Skeletal muscle satellite cell (primary cell): ENCODE measurements around the gene MDN1.

ENCODE experiments used
- H3K27me3 ChIP-seq: 2 replicates; pipeline ENCODE4 v1.7.0; 2013; ENCODE audit warnings: low read length; ENCODE audit not compliant: control insufficient read depth, insufficient read depth
- H3K36me3 ChIP-seq: 2 replicates; pipeline ENCODE4 v1.7.0; 2013; ENCODE audit warnings: mild to moderate bottlenecking, control low read depth, low read length; ENCODE audit not compliant: insufficient read depth
- H3K4me1 ChIP-seq: 2 replicates; pipeline ENCODE4 v1.7.0; 2013; ENCODE audit warnings: low read length; ENCODE audit not compliant: control insufficient read depth, insufficient read depth
- H3K4me2 ChIP-seq: 2 replicates; pipeline ENCODE4 v1.7.0; 2013; ENCODE audit warnings: mild to moderate bottlenecking, low read length
- H3K4me3 ChIP-seq: 2 replicates; pipeline ENCODE4 v1.7.0; 2013; ENCODE audit warnings: low read length
- H3K9ac ChIP-seq: 2 replicates; pipeline ENCODE4 v1.7.0; 2013; ENCODE audit warnings: mild to moderate bottlenecking, low read depth, low read length, moderate library complexity
- H3K9me3 ChIP-seq: replicated peaks from 2 replicates; pipeline ENCODE4 v1.7.0; 2013; ENCODE audit warnings: mild to moderate bottlenecking, control low read depth, low read length

MDN1 gene

DNA sequence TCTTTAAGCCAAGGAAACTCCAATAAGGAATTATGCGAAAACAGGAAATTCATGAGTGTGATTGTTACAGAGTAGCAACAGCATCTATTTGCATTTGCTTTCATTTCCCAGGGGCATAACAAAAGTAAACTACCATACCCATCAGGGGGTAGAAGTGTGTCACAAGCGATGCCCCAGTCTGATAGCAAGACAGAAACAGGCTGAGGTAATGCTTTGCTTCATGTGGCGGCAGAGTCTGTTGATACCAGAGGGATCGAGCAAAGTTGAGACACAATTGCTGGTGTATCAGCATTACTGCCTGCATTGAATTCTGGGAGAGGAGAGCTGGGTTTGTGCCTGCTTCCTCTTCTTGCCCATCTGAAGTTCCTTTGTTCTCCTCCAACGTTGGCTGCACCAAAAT, 129.9 kb downstream of the MDN1 start:
- H3K9ac ChIP-seq, result no peak overlapping the region
- H3K36me3 ChIP-seq, result peaks cover 70% of the 10 kb centered on the region

DNA sequence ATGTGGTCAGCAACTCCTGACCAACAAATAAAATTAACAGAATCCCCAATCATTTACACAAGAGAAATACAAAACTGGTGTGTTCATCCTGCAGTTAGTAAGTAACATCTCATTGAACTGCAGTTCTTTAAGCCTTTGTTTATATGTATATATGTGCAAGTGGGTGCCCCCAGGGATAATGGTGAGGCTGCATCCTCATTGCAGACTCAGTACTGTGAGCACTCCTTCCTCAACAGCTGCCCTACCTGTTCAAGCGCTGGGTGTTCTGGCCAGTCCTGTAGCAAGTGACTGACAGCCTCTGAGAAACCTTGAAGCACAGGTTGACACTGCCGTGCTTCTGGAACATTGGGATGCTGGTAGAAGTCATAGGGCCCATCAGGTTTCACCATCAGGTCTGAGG, 131.3 kb downstream of the MDN1 start:
- H3K36me3 ChIP-seq, result peaks cover 73% of the 10 kb centered on the region

More for the DNA sequence above, 129.9 kb downstream of the MDN1 start:
- Histone ChIP-seq H3K4me2 (no peak overlapping the region), H3K27me3 (no peaks in the 10 kb centered on the region), H3K9me3 (no peaks in the 10 kb centered on the region), H3K4me1 (no peaks in the 10 kb centered on the region), H3K4me3 (no peak overlapping the region)

DNA sequence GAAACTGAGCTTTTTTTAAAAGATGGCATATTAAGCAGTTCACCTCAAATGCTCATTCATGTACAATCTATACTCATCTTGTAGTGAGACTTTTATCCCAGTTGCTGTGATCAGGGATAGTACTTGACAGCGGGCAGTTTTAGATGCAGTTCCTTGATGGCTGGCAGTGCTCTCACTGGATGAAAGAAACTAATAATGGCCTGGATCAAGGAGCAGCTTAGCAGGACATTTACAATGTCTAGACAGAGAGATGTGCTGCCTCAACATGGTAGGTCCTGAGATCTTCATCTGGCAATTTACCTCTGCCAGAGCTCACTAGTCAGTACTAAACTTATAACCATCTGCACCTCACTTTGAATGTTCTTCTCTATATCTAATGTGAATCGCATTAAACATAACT, 134.3 kb downstream of the MDN1 start:
- Histone ChIP-seq H3K9ac (no peak overlapping the region), H3K9me3 (no peaks in the 10 kb centered on the region), H3K27me3 (no peaks in the 10 kb centered on the region), H3K36me3 (peaks cover 72% of the 10 kb centered on the region), H3K4me1 (no peaks in the 10 kb centered on the region), H3K4me2 (no peak overlapping the region), H3K4me3 (no peak overlapping the region)

More for the DNA sequence above, 131.3 kb downstream of the MDN1 start:
- H3K27me3 ChIP-seq, result no peaks in the 10 kb centered on the region
- H3K4me1 ChIP-seq, result no peaks in the 10 kb centered on the region
- H3K4me2 ChIP-seq, result no peak overlapping the region
- no peak overlapping the region for H3K4me3 ChIP-seq
- no peak overlapping the region for H3K9ac ChIP-seq
- H3K9me3 ChIP-seq, result no peaks in the 10 kb centered on the region

DNA sequence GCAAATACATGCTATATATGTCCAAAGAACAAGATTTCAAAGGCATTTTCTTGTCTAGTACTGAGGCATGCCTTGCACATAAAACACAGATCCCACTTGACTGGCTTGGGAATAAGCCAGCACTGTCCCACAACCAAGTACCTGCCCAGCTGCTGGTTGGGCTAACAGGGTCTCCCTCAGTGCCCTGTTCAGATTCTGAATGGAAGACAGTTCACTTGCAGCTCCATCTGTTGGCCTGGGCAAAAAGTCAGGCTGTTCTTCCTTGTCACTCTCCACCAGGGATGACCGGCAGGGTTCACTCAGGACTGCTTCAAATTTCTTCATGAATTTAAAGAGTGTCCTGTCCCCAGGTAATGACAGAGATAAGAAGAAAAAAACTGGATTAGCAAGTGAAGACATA, 136.6 kb downstream of the MDN1 start:
- Histone ChIP-seq H3K4me3 (no peak overlapping the region), H3K9me3 (no peaks in the 10 kb centered on the region), H3K4me2 (no peak overlapping the region), H3K36me3 (peaks cover 72% of the 10 kb centered on the region), H3K9ac (no peak overlapping the region), H3K4me1 (no peaks in the 10 kb centered on the region), H3K27me3 (no peaks in the 10 kb centered on the region)

DNA sequence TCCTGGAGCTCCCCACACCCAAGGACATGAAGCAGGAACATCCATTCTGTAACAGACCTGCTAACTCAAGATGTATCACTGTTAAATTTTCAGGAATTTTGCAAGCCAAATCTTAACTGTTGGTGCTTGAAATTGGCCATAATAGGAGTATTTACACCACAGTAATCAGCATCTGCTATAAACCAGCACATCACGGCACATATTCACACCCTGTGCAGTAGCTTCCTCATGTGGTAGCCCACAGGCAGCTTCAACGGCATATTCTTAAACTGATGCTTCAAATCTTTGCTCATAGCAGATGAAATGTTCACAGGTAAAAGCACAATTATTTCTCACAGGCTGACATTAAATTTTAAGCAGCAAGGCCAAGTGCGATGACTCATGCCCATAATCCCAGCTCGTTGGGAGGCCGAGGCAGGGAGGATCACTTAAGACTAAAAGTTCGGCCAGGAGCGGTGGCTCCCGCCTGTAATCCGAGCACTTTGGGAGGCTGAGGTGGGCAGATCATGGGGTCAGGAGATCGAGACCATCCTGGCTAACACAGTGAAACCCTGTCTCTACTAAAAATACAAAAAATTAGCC, 137.5 kb downstream of the MDN1 start:
- Histone ChIP-seq H3K4me3 (no peak overlapping the region), H3K9ac (no peak overlapping the region), H3K9me3 (no peaks in the 10 kb centered on the region), H3K27me3 (no peaks in the 10 kb centered on the region), H3K4me1 (no peaks in the 10 kb centered on the region), H3K4me2 (no peak overlapping the region), H3K36me3 (peaks cover 70% of the 10 kb centered on the region)

DNA sequence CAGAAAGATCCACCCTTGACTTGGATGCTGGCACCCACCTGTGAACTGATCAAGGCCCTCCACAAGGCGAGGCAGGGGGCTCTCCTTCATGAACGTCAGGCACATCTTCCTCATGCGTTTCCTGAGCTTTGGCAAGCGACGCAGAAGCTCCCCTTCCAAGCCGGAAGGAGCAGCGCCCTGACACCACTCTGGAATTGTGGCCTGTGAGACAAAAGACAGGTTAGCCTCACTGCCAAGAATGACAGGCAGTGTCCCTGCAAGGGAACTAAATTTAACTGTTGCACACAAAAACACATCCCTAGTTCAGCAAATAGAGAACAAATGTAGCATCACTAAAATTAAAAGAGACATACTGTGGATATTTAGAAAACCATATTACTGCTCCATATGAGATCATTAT, 139.0 kb downstream of the MDN1 start:
- H3K4me2 ChIP-seq, result no peak overlapping the region
- H3K4me3 ChIP-seq, result no peak overlapping the region
- no peaks in the 10 kb centered on the region for H3K9me3 ChIP-seq
- H3K9ac ChIP-seq, result no peak overlapping the region
- no peaks in the 10 kb centered on the region for H3K27me3 ChIP-seq
- peaks cover 78% of the 10 kb centered on the region for H3K36me3 ChIP-seq
- no peaks in the 10 kb centered on the region for H3K4me1 ChIP-seq

DNA sequence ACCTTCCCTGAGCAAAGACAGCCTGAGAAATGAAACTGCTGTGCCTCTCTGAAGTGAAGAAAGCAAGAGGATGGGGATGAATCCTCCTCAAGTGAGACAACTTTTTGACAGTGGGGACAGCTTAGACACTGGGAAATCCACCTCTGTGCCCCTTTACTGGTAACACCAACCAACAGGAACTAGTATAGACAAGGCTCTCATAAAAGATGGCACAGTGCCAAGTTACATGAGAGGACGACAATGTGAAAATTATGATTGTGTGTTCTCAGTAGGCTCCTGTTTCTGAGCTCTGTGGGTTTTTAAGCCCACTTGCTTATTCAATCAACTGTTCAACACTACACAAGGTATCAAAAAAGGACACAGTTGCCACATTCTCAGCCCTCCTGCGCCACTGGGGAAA, 139.4 kb downstream of the MDN1 start:
- peaks cover 78% of the 10 kb centered on the region for H3K36me3 ChIP-seq
- H3K4me3 ChIP-seq, result no peak overlapping the region
- no peaks in the 10 kb centered on the region for H3K4me1 ChIP-seq
- H3K9me3 ChIP-seq, result no peaks in the 10 kb centered on the region
- no peak overlapping the region for H3K4me2 ChIP-seq
- no peaks in the 10 kb centered on the region for H3K27me3 ChIP-seq
- H3K9ac ChIP-seq, result no peak overlapping the region

DNA sequence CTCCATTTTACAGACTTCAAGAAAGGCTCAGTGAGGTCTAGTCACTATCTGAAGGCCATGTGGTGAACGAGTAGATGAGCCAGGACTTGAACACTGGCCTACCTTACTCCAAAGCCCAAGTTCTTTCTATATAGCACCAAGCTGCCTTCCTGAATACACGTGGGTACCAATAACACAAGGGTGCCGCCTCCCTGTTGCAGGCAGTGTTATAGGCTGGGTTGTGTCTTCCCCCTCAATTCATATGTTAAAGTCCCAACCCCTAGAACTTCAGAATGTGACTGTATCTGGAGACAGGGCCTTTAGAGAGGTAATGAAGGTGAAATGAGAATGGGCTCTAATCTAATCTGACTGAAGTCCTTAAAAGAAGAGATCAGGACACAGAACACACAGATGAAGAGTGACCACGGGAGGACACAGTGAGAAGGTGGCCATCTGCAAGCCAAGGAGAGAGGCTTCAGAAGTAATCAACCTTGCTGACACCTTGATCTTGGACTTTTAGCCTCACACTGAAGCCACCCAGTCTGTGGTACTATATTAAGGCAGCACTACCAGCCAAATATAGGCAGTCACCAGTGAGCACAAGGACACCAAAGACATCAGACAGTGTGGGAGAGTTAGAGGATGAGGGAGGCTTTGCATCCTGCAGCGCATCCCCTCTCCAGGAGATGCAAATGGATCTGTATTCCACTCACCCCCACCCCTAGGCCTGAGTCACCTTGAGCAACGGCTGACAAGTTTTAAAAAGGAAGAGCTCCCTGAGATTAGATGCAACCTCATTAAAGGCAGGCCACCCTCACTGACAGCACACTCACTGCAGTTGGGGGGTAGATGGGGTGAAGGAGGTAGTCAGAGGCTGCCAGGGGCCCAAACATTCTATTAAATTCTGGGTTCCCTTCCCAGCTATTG, 140.1 kb downstream of the MDN1 start:
- no peak overlapping the region for H3K9ac ChIP-seq
- H3K27me3 ChIP-seq, result no peaks in the 10 kb centered on the region
- H3K4me1 ChIP-seq, result no peaks in the 10 kb centered on the region
- H3K9me3 ChIP-seq, result no peaks in the 10 kb centered on the region
- H3K36me3 ChIP-seq, result peaks cover 78% of the 10 kb centered on the region
- H3K4me2 ChIP-seq, result no peak overlapping the region
- H3K4me3 ChIP-seq, result no peak overlapping the region

DNA sequence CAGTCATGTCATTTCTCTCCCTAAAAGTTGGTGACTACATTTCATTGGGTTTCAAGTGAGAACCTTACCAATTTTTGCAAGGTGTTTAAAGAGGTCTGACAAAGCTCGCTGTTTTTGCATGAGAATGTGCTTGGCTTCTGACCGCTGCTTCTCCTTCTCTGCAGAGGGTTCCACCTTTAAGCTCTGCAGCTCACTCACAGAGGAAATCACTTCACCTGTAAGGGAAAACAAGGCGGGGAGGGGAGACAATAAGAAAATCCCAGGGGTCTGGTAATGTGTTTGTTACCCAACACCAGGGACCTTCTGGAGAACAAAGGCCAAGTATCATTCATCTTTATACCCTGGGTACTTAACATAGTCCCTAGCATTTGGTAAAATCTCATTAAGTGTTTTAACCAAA, 141.1 kb downstream of the MDN1 start:
- H3K4me2 ChIP-seq, result no peak overlapping the region

DNA sequence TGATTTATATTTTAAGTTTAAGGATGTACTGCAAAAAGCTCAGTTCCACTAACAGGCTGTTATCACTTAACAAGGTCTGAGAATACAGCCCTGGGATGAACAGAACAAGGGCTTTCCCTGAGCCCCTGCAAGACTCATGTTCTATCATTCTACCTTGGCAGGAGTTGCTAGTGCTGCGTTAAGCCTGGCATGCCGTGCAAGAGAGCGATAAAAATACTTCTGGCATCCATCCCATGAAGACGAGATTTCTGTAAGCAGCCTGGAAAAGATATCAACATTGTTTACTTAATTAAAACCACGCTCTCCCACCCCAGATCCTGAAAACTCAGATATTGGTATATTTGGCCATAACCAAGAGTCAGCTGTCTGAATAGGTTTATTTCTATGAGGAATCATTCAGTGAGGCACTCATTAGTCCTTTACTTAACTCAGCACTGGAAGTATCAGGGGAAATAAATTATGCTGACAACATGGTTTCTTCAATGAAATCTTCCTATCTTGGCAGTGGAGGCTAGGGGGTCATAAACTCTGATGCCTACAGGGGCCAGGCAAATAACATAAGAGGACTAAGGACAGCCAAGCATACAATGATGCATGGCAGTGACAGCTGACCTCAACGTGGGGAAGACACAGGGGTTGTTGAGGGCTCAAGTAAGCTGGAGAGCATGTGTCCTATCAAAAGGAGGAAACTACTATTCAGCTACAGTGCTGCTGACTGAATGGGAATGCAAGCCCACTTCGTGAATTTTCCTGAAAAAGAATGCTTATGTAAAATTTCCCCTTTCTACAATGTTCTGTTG, 143.4 kb downstream of the MDN1 start:
- Histone ChIP-seq H3K4me1 (no peaks in the 10 kb centered on the region), H3K27me3 (no peaks in the 10 kb centered on the region), H3K4me3 (no peak overlapping the region), H3K9me3 (no peaks in the 10 kb centered on the region), H3K36me3 (peaks cover 87% of the 10 kb centered on the region), H3K9ac (no peak overlapping the region), H3K4me2 (no peak overlapping the region)

More for the DNA sequence above, 141.1 kb downstream of the MDN1 start:
- Histone ChIP-seq H3K9ac (no peak overlapping the region), H3K27me3 (no peaks in the 10 kb centered on the region), H3K36me3 (peaks cover 77% of the 10 kb centered on the region), H3K4me1 (no peaks in the 10 kb centered on the region), H3K9me3 (no peaks in the 10 kb centered on the region), H3K4me3 (no peak overlapping the region)

DNA sequence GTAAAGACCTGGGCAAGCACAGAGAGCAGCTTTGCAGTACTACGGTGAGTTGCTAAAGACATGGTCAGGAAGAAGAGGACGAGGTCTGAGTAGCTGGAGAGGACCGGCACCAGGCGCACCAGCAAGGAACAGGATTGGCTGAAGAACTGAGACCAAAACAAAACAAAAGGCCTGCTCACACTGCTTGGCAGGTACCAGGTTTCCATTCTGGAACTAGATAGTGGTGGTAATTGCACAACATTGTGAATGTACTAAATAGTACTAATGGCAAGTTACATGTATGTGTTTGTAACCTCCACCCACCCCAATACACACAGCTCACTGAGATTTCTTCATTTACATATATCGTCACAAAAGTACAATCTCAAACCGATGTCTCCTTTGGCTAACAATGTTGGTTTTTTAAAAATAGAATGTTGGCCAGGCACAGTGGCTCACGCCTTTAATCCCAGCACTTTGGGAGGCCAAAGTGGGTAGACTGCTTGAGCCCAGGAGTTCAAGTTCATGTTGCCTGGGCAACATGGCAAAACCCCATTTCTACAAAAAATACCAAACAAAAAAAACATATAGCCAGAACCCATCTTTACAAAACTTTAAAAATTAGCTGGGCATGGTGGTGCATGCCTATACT, 148.5 kb downstream of the MDN1 start:
- peaks cover 61% of the 10 kb centered on the region for H3K36me3 ChIP-seq
- no peak overlapping the region for H3K4me2 ChIP-seq
- H3K27me3 ChIP-seq, result no peaks in the 10 kb centered on the region
- no peaks in the 10 kb centered on the region for H3K9me3 ChIP-seq
- no peak overlapping the region for H3K9ac ChIP-seq
- H3K4me3 ChIP-seq, result no peak overlapping the region
- no peaks in the 10 kb centered on the region for H3K4me1 ChIP-seq
